Measurements from ENCODE around the gene AURKA. TPM values are rescaled to one million over a fixed set of nuclear protein-coding genes. Genes with fewer than 3 reads are reported as not detected.

Gene AURKA
- total RNA-seq, 2 experiments from 2014 or later: 103 to 114 TPM

- H3K27ac Mint-ChIP-seq: peak overlapping the region; percentile 85
- peak overlapping the region; percentile 42 for H3K4me3 Mint-ChIP-seq
- POLR2A ChIA-PET: no interaction called here
- H3K9me3 Mint-ChIP-seq (ENCODE audit: low read depth): no peaks in the 10 kb centered on the region
- no peaks in the 10 kb centered on the region for H3K27me3 Mint-ChIP-seq
- H3K36me3 Mint-ChIP-seq (ENCODE audit: low read depth): peaks cover 11% of the 10 kb centered on the region
- DNase-seq (no peak), ATAC-seq (no peak)
- CTCF ChIA-PET: interaction anchor here (0.7 to 2.5 kb wide), 6 partner anchors 10 to 42 kb away, joined by 3 to 14 read pairs (median 4); partner anchors contain the start of genes AURKA, CASS4 and CSTF1
- intact Hi-C loops (cut with DNase I, micrococcal nuclease): no loop called here
- H3K4me1 Mint-ChIP-seq: peaks cover 65% of the 10 kb centered on the region
These were observed 30.2 kb upstream of the AURKA start for GRCh38 chr20:56422076-56422823.

GRCh38 chr20:56420940-56421688 lies 29.1 kb upstream of the AURKA start:
- no peaks in the 10 kb centered on the region for H3K27me3 Mint-ChIP-seq
- ATAC-seq: no peak
- CTCF ChIA-PET: interaction anchor here (0.7 to 2.5 kb wide), 5 partner anchors 9 to 43 kb away, joined by 3 to 14 read pairs (median 3); partner anchors contain the start of gene CASS4
- H3K4me3 Mint-ChIP-seq: no peak overlapping the region
- DNase-seq: no peak
- H3K27ac Mint-ChIP-seq: peak overlapping the region; percentile 63
- peaks cover 75% of the 10 kb centered on the region for H3K4me1 Mint-ChIP-seq
- peaks cover 11% of the 10 kb centered on the region for H3K36me3 Mint-ChIP-seq (ENCODE audit: low read depth)
- intact Hi-C loops (cut with DNase I, micrococcal nuclease): loop anchor here in 1 of 2 experiments (2.0 kb wide), 1 partner anchor 20 kb away; no protein-coding TSS in a partner anchor
- H3K9me3 Mint-ChIP-seq (ENCODE audit: low read depth): no peaks in the 10 kb centered on the region
- POLR2A ChIA-PET: no interaction called here

GRCh38 chr20:56420028-56420427 lies 28.0 kb upstream of the AURKA start:
- Mint-ChIP-seq H3K27me3 (no peaks in the 10 kb centered on the region), H3K4me1 (peaks cover 80% of the 10 kb centered on the region), H3K27ac (peak overlapping the region; percentile 49), H3K4me3 (no peak overlapping the region), H3K36me3 (ENCODE audit: low read depth) (peaks cover 12% of the 10 kb centered on the region), H3K9me3 (ENCODE audit: low read depth) (no peaks in the 10 kb centered on the region)
- ChIA-PET CTCF (interaction anchor here (1.4 to 1.8 kb wide), 3 partner anchors 9 to 22 kb away, joined by 4 to 6 read pairs (median 5); no protein-coding TSS in a partner anchor), POLR2A (no interaction called here)
- DNase-seq: no peak
- ATAC-seq: no peak
- intact Hi-C loops (cut with DNase I, micrococcal nuclease): loop anchor here in 1 of 2 experiments (2.0 kb wide), 1 partner anchor 21 kb away; no protein-coding TSS in a partner anchor

- Mint-ChIP-seq H3K9me3 (ENCODE audit: low read depth) (no peaks in the 10 kb centered on the region), H3K4me3 (peak overlapping the region; percentile 53), H3K27me3 (no peaks in the 10 kb centered on the region), H3K36me3 (ENCODE audit: low read depth) (peaks cover 19% of the 10 kb centered on the region), H3K27ac (peak overlapping the region; percentile 95), H3K4me1 (peaks cover 85% of the 10 kb centered on the region)
- intact Hi-C loops (cut with DNase I, micrococcal nuclease): loop anchor here (5.0 to 10.0 kb wide), 3 partner anchors 34 to 976 kb away; partner anchors contain the start of genes RAE1 (in 1 of the 2) and RBM38 (in 1 of the 2)
- peak; percentile 39 for ATAC-seq
- no peak for DNase-seq
- ChIA-PET CTCF (interaction anchor here (0.6 to 1.8 kb wide), 8 partner anchors 10 to 51 kb away, joined by 3 to 9 read pairs (median 4); no protein-coding TSS in a partner anchor), POLR2A (interaction anchor here (1.4 to 1.6 kb wide), 2 partner anchors 25 to 36 kb away, joined by 4 to 7 read pairs; no protein-coding TSS in a partner anchor)
These were observed 26.4 kb upstream of the AURKA start for GRCh38 chr20:56418385-56418861.

GRCh38 chr20:56417911-56418310 lies 25.9 kb upstream of the AURKA start:
- Mint-ChIP-seq H3K27ac (peak overlapping the region; percentile 95), H3K27me3 (no peaks in the 10 kb centered on the region), H3K36me3 (ENCODE audit: low read depth) (peaks cover 21% of the 10 kb centered on the region), H3K4me3 (peak overlapping the region; percentile 53), H3K9me3 (ENCODE audit: low read depth) (no peaks in the 10 kb centered on the region), H3K4me1 (peaks cover 87% of the 10 kb centered on the region)
- ChIA-PET POLR2A (interaction anchor here (1.4 to 1.6 kb wide), 2 partner anchors 25 to 37 kb away, joined by 4 to 7 read pairs; no protein-coding TSS in a partner anchor), CTCF (interaction anchor here (0.6 to 1.8 kb wide), 6 partner anchors 9 to 51 kb away, joined by 3 to 4 read pairs (median 3); no protein-coding TSS in a partner anchor)
- DNase-seq: no peak
- intact Hi-C loops (cut with DNase I, micrococcal nuclease): loop anchor here (5.0 to 10.0 kb wide), 3 partner anchors 34 to 977 kb away; partner anchors contain the start of genes RAE1 (in 1 of the 2) and RBM38 (in 1 of the 2)
- ATAC-seq: no peak

- ATAC-seq: no peak
- peaks cover under 1% of the 10 kb centered on the region for H3K9me3 Mint-ChIP-seq (ENCODE audit: low read depth)
These were observed 25.4 kb upstream of the AURKA start for GRCh38 chr20:56417402-56417801.

GRCh38 chr20:56414842-56415765 lies 23.1 kb upstream of the AURKA start:
- peak overlapping the region; percentile 88 for H3K27ac Mint-ChIP-seq
- peaks cover 31% of the 10 kb centered on the region for H3K36me3 Mint-ChIP-seq (ENCODE audit: low read depth)
- POLR2A ChIA-PET: interaction anchor here (1.2 kb wide), 1 partner anchor 9 kb away, joined by 3 read pairs; no protein-coding TSS in a partner anchor
- peak overlapping the region; percentile 48 for H3K4me3 Mint-ChIP-seq
- H3K9me3 Mint-ChIP-seq (ENCODE audit: low read depth): peaks cover 1% of the 10 kb centered on the region
- DNase-seq (peak; percentile 89), ATAC-seq (peak; percentile 72)
- CTCF ChIA-PET: interaction anchor here (0.7 to 1.3 kb wide), 2 partner anchors 18 to 101 kb away, joined by 3 to 5 read pairs; no protein-coding TSS in a partner anchor
- no peaks in the 10 kb centered on the region for H3K27me3 Mint-ChIP-seq
- H3K4me1 Mint-ChIP-seq: peaks cover 76% of the 10 kb centered on the region
- intact Hi-C loops (cut with DNase I, micrococcal nuclease): loop anchor here (1.0 to 10.0 kb wide), 7 partner anchors 23 to 980 kb away; partner anchors contain the start of genes AURKA (in 2 of the 2), CSTF1 (in 2 of the 2), FAM210B (in 1 of the 2) and RAE1 (in 1 of the 2)

More at GRCh38 chr20:56417402-56417801, 25.4 kb upstream of the AURKA start:
- no peaks in the 10 kb centered on the region for H3K27me3 Mint-ChIP-seq
- peaks cover 87% of the 10 kb centered on the region for H3K4me1 Mint-ChIP-seq
- ChIA-PET POLR2A (interaction anchor here (1.4 kb wide), 1 partner anchor 37 kb away, joined by 7 read pairs; no protein-coding TSS in a partner anchor), CTCF (interaction anchor here (0.6 to 1.8 kb wide), 4 partner anchors 9 to 52 kb away, joined by 3 to 4 read pairs (median 4); no protein-coding TSS in a partner anchor)
- peaks cover 26% of the 10 kb centered on the region for H3K36me3 Mint-ChIP-seq (ENCODE audit: low read depth)
- DNase-seq: no peak
- intact Hi-C loops (cut with DNase I, micrococcal nuclease): loop anchor here (5.0 to 10.0 kb wide), 3 partner anchors 35 to 977 kb away; partner anchors contain the start of genes RAE1 (in 1 of the 2) and RBM38 (in 1 of the 2)
- H3K4me3 Mint-ChIP-seq: no peak overlapping the region
- peak overlapping the region; percentile 95 for H3K27ac Mint-ChIP-seq

GRCh38 chr20:56412949-56413348 lies 20.9 kb upstream of the AURKA start:
- Mint-ChIP-seq H3K27ac (peak overlapping the region; percentile 94), H3K9me3 (ENCODE audit: low read depth) (peaks cover 1% of the 10 kb centered on the region), H3K4me1 (peaks cover 58% of the 10 kb centered on the region), H3K4me3 (peak overlapping the region; percentile 69), H3K27me3 (no peaks in the 10 kb centered on the region), H3K36me3 (ENCODE audit: low read depth) (peaks cover 31% of the 10 kb centered on the region)
- ATAC-seq (no peak), DNase-seq (no peak)
- ChIA-PET CTCF (interaction anchor here (1.0 to 2.9 kb wide), 4 partner anchors 9 to 18 kb away, joined by 4 to 14 read pairs (median 14); no protein-coding TSS in a partner anchor), POLR2A (interaction anchor here (1.1 to 1.6 kb wide), 3 partner anchors 13 to 20 kb away, joined by 3 to 6 read pairs (median 4); partner anchors contain the start of genes AURKA and CSTF1)
- intact Hi-C loops (cut with DNase I, micrococcal nuclease): loop anchor here (1.0 to 10.0 kb wide), 3 partner anchors 55 to 982 kb away; partner anchors contain the start of genes RAE1 (in 1 of the 2), RBM38 (in 1 of the 2) and RTF2 (in 1 of the 2)

GRCh38 chr20:56412473-56412790 lies 20.4 kb upstream of the AURKA start:
- DNase-seq: no peak
- H3K36me3 Mint-ChIP-seq (ENCODE audit: low read depth): peaks cover 33% of the 10 kb centered on the region
- ChIA-PET POLR2A (interaction anchor here (0.7 to 1.6 kb wide), 4 partner anchors 14 to 57 kb away, joined by 3 to 6 read pairs (median 3); partner anchors contain the start of genes AURKA, CSTF1 and RTF2), CTCF (interaction anchor here (0.7 to 2.9 kb wide), 7 partner anchors 9 to 138 kb away, joined by 3 to 14 read pairs (median 7); partner anchors contain the start of genes AURKA and CSTF1)
- H3K9me3 Mint-ChIP-seq (ENCODE audit: low read depth): peaks cover 1% of the 10 kb centered on the region
- H3K4me3 Mint-ChIP-seq: peak overlapping the region; percentile 69
- intact Hi-C loops (cut with DNase I, micrococcal nuclease): loop anchor here (1.0 to 10.0 kb wide), 3 partner anchors 56 to 982 kb away; partner anchors contain the start of genes RAE1 (in 1 of the 2), RBM38 (in 1 of the 2) and RTF2 (in 1 of the 2)
- peak overlapping the region; percentile 94 for H3K27ac Mint-ChIP-seq
- no peaks in the 10 kb centered on the region for H3K27me3 Mint-ChIP-seq
- H3K4me1 Mint-ChIP-seq: peaks cover 52% of the 10 kb centered on the region
- no peak for ATAC-seq

Data from activated CD4-positive, alpha-beta T cell treated with anti-CD3 and anti-CD28 coated beads for 36 hours (primary cell).